Karpas-422 (cell line): Measurements from ENCODE around the gene HOOK1. TPM values are rescaled to one million over a fixed set of nuclear protein-coding genes. Genes with fewer than 3 reads are reported as not detected.
"Not testable (repeated sequence)": the region's sequence is repeated elsewhere in the genome, so short reads cannot be mapped to it uniquely, and the experiment has no call there.

Experiments used
- DNase-seq: peaks from one replicate; pipeline ENCODE4 v3.0.0-alpha.2; 2015
- H2AFZ ChIP-seq: fragments of 200-600 bp; sonication (generic); 2 replicates; pipeline ENCODE4 v1.6.1; 2014; ENCODE audit warnings: antibody characterized with exemption, low read length, mixed read lengths
- H3K27ac ChIP-seq: fragments of 200-600 bp; sonication (generic); 2 replicates; pipeline ENCODE4 v1.5.1; 2014; ENCODE audit warnings: mild to moderate bottlenecking, low read length, moderate library complexity
- H3K27me3 ChIP-seq: fragments of 200-600 bp; sonication (generic); 2 replicates; pipeline ENCODE4 v1.6.1; 2014; ENCODE audit warnings: low read length, mixed read lengths
- H3K36me3 ChIP-seq: fragments of 200-600 bp; sonication (generic); 2 replicates; pipeline ENCODE4 v1.6.1; 2014; ENCODE audit warnings: low read length, mixed read lengths; ENCODE audit not compliant: insufficient read depth
- H3K4me1 ChIP-seq: fragments of 200-600 bp; sonication (generic); 2 replicates; pipeline ENCODE4 v1.6.1; 2014; ENCODE audit warnings: mild to moderate bottlenecking, low read length, mixed read lengths
- H3K4me2 ChIP-seq: fragments of 200-600 bp; sonication (generic); 2 replicates; pipeline ENCODE4 v1.6.1; 2014; ENCODE audit warnings: low read length, low read depth, mild to moderate bottlenecking; ENCODE audit not compliant: poor library complexity, severe bottlenecking
- H3K4me3 ChIP-seq: fragments of 200-600 bp; sonication (generic); 2 replicates; pipeline ENCODE4 v1.5.1; 2014; ENCODE audit warnings: mild to moderate bottlenecking, antibody characterized with exemption, low read length, mixed read lengths
- H3K79me2 ChIP-seq: fragments of 200-600 bp; sonication (generic); 2 replicates; pipeline ENCODE4 v1.6.1; 2014; ENCODE audit warnings: mild to moderate bottlenecking, low read length, mixed read lengths
- H3K9ac ChIP-seq: fragments of 200-600 bp; sonication (generic); 2 replicates; pipeline ENCODE4 v1.6.0; 2014; ENCODE audit warnings: low read length
- H3K9me2 ChIP-seq: fragments of 200-600 bp; sonication (generic), shearing (Covaris generic); replicated peaks from 2 replicates; pipeline ENCODE4 v1.6.0; 2014; ENCODE audit warnings: mild to moderate bottlenecking, low read length, moderate library complexity; ENCODE audit not compliant: insufficient read depth
- H3K9me3 ChIP-seq: fragments of 300-700, 200-600 bp; sonication (generic); 2 replicates; pipeline ENCODE4 v1.6.1; 2014; ENCODE audit warnings: low read length, mixed read lengths
- H4K20me1 ChIP-seq: fragments of 200-600 bp; sonication (generic); 2 replicates; pipeline ENCODE4 v1.6.1; 2014; ENCODE audit warnings: mild to moderate bottlenecking, antibody characterized with exemption, low read length, low read depth; ENCODE audit not compliant: insufficient read depth
- total RNA-seq: library from RNA; depleted of rRNA; stranded (reverse); fragments of >200 nt; shearing (Covaris generic); gene quantifications from 2 replicates; pipeline ENCODE4 v1.2.3, GENCODE V29; 2014; ENCODE audit warnings: low replicate concordance

HOOK1 gene
- total RNA-seq, 1 experiment from 2014 or later = not detected

GRCh38 chr1:59908084-59908483 is 93.3 kb downstream of the HOOK1 start:
- H3K4me1 ChIP-seq = no peaks in the 10 kb centered on the region
- no peaks in the 10 kb centered on the region for H3K79me2 ChIP-seq
- no peak overlapping the region for H3K9ac ChIP-seq

GRCh38 chr1:59908682-59909081 is 93.9 kb downstream of the HOOK1 start:
- no peak overlapping the region for H3K27ac ChIP-seq
- H4K20me1 ChIP-seq = no peaks in the 10 kb centered on the region
- no peaks in the 10 kb centered on the region for H3K79me2 ChIP-seq
- H3K4me2 ChIP-seq = no peak overlapping the region
- H2AFZ ChIP-seq = no peak overlapping the region
- H3K9ac ChIP-seq = no peak overlapping the region
- no peaks in the 10 kb centered on the region for H3K9me2 ChIP-seq
- H3K9me3 ChIP-seq = no peaks in the 10 kb centered on the region
- DNase-seq = no peak
- H3K4me3 ChIP-seq = no peak overlapping the region
- H3K27me3 ChIP-seq = no peaks in the 10 kb centered on the region
- H3K4me1 ChIP-seq = no peaks in the 10 kb centered on the region
- H3K36me3 ChIP-seq = no peaks in the 10 kb centered on the region

More at GRCh38 chr1:59908084-59908483, 93.3 kb downstream of the HOOK1 start:
- DNase-seq = no peak
- no peak overlapping the region for H3K27ac ChIP-seq
- no peaks in the 10 kb centered on the region for H3K9me3 ChIP-seq
- H3K27me3 ChIP-seq = no peaks in the 10 kb centered on the region
- H3K4me2 ChIP-seq = no peak overlapping the region
- no peak overlapping the region for H2AFZ ChIP-seq
- H3K4me3 ChIP-seq = no peak overlapping the region
- H4K20me1 ChIP-seq = no peaks in the 10 kb centered on the region
- no peaks in the 10 kb centered on the region for H3K9me2 ChIP-seq
- no peaks in the 10 kb centered on the region for H3K36me3 ChIP-seq

- not testable (repeated sequence) for H3K79me2 ChIP-seq, H3K4me3 ChIP-seq, H3K4me1 ChIP-seq, H3K27me3 ChIP-seq, H3K36me3 ChIP-seq, H3K4me2 ChIP-seq, H4K20me1 ChIP-seq, H3K9ac ChIP-seq, H2AFZ ChIP-seq, H3K27ac ChIP-seq, H3K9me2 ChIP-seq, DNase-seq, H3K9me3 ChIP-seq
Observed at GRCh38 chr1:59914791-59915286, 100.1 kb downstream of the HOOK1 start.

- Histone ChIP-seq H3K4me3 (no peak overlapping the region), H4K20me1 (no peaks in the 10 kb centered on the region), H3K4me2 (no peak overlapping the region), H3K27ac (no peak overlapping the region), H3K36me3 (no peaks in the 10 kb centered on the region), H3K4me1 (no peaks in the 10 kb centered on the region), H3K9me2 (no peaks in the 10 kb centered on the region), H2AFZ (no peak overlapping the region), H3K79me2 (no peaks in the 10 kb centered on the region), H3K27me3 (no peaks in the 10 kb centered on the region), H3K9me3 (no peaks in the 10 kb centered on the region), H3K9ac (no peak overlapping the region)
- DNase-seq = no peak
Observed at GRCh38 chr1:59915516-59915915, 100.8 kb downstream of the HOOK1 start.

GRCh38 chr1:59917026-59917784 is 102.5 kb downstream of the HOOK1 start:
- Histone ChIP-seq H2AFZ (no peak overlapping the region), H3K9me3 (no peaks in the 10 kb centered on the region), H3K4me2 (no peak overlapping the region), H3K27me3 (no peaks in the 10 kb centered on the region), H3K36me3 (no peaks in the 10 kb centered on the region), H3K27ac (no peak overlapping the region), H3K4me1 (no peaks in the 10 kb centered on the region), H3K79me2 (no peaks in the 10 kb centered on the region), H3K9ac (no peak overlapping the region), H3K9me2 (no peaks in the 10 kb centered on the region), H4K20me1 (no peaks in the 10 kb centered on the region), H3K4me3 (no peak overlapping the region)
- DNase-seq = no peak

GRCh38 chr1:59917785-59918180 is 103.0 kb downstream of the HOOK1 start:
- no peak for DNase-seq
- Histone ChIP-seq H2AFZ (no peak overlapping the region), H4K20me1 (no peaks in the 10 kb centered on the region), H3K4me1 (no peaks in the 10 kb centered on the region), H3K9me3 (no peaks in the 10 kb centered on the region), H3K4me2 (no peak overlapping the region), H3K27me3 (no peaks in the 10 kb centered on the region), H3K4me3 (no peak overlapping the region), H3K36me3 (no peaks in the 10 kb centered on the region), H3K27ac (no peak overlapping the region), H3K79me2 (no peaks in the 10 kb centered on the region), H3K9ac (no peak overlapping the region), H3K9me2 (no peaks in the 10 kb centered on the region)

- no peak overlapping the region for H3K4me2 ChIP-seq
Observed at GRCh38 chr1:59919746-59920145, 105.0 kb downstream of the HOOK1 start.

GRCh38 chr1:59921258-59921899 is 106.6 kb downstream of the HOOK1 start:
- DNase-seq, H3K36me3 ChIP-seq, H3K4me2 ChIP-seq, H4K20me1 ChIP-seq, H3K4me3 ChIP-seq, H3K27me3 ChIP-seq, H3K9me2 ChIP-seq, H3K79me2 ChIP-seq, H3K27ac ChIP-seq, H3K9ac ChIP-seq, H2AFZ ChIP-seq, H3K9me3 ChIP-seq, H3K4me1 ChIP-seq: not testable (repeated sequence)

More at GRCh38 chr1:59919746-59920145, 105.0 kb downstream of the HOOK1 start:
- no peak overlapping the region for H3K9ac ChIP-seq
- H4K20me1 ChIP-seq = no peaks in the 10 kb centered on the region
- no peaks in the 10 kb centered on the region for H3K36me3 ChIP-seq
- no peak overlapping the region for H2AFZ ChIP-seq
- no peaks in the 10 kb centered on the region for H3K79me2 ChIP-seq
- no peaks in the 10 kb centered on the region for H3K9me2 ChIP-seq
- DNase-seq = no peak
- H3K4me3 ChIP-seq = no peak overlapping the region
- no peaks in the 10 kb centered on the region for H3K9me3 ChIP-seq
- no peak overlapping the region for H3K27ac ChIP-seq
- H3K27me3 ChIP-seq = no peaks in the 10 kb centered on the region
- no peaks in the 10 kb centered on the region for H3K4me1 ChIP-seq
